ENCODE measurements around the gene ARHGAP40. TPM values are rescaled to one million over a fixed set of nuclear protein-coding genes. Genes with fewer than 3 reads are reported as not detected.

The ARHGAP40 gene
- total and polyA plus RNA-seq, 2 of the 13 experiments (the other 11 are each of a cell fraction or from before 2014, with no cell fraction given), result 0.75 to 2.1 TPM

- no peak for TF ChIP-seq ZNF513 (CRISPR knock-in tag; conservative IDR thresholded peaks at IDR 0.05)
- TF ChIP-seq ZUFSP (CRISPR knock-in tag; IDR thresholded peaks at IDR 0.05; ENCODE audit: borderline replicate concordance), result no peak
- no peak for TF ChIP-seq JDP2 (CRISPR knock-in tag; IDR thresholded peaks at IDR 0.05; ENCODE audit: borderline replicate concordance)
- TF ChIP-seq CBX1 (IDR thresholded peaks at IDR 0.05; ENCODE audit: low read depth), result no peak
- no peak for TF ChIP-seq SIX4 (CRISPR knock-in tag; IDR thresholded peaks at IDR 0.05)
- TF ChIP-seq ZNF850 (CRISPR knock-in tag; conservative IDR thresholded peaks at IDR 0.05), result no peak
- no peak for TF ChIP-seq STAT6 (CRISPR knock-in tag; IDR thresholded peaks at IDR 0.05; ENCODE audit: borderline replicate concordance)
- no peak for TF ChIP-seq ELF4 (CRISPR knock-in tag; IDR thresholded peaks at IDR 0.05; ENCODE audit: borderline replicate concordance)
- TF ChIP-seq ATM (IDR thresholded peaks at IDR 0.05; ENCODE audit: borderline replicate concordance), result no peak
- no peak for TF ChIP-seq SUZ12 (IDR thresholded peaks at IDR 0.05; ENCODE audit: low read depth, low read length)
- 0 out of 2 replicates have a peak, but pooled peaks have one; percentile 26 for TF ChIP-seq ZFYVE20 (CRISPR knock-in tag; IDR thresholded peaks at IDR 0.05; ENCODE audit: borderline replicate concordance, low read depth)
- no peak for TF ChIP-seq KDM5A (IDR thresholded peaks at IDR 0.05; ENCODE audit: borderline replicate concordance, low read length)
- TF ChIP-seq NFIB (CRISPR knock-in tag; IDR thresholded peaks at IDR 0.05; ENCODE audit: borderline replicate concordance), result no peak
- no peak for TF ChIP-seq ZFP36L2 (CRISPR knock-in tag; IDR thresholded peaks at IDR 0.05)
- TF ChIP-seq IRX3 (CRISPR knock-in tag; IDR thresholded peaks at IDR 0.05; ENCODE audit: borderline replicate concordance, low read depth), result no peak
- TF ChIP-seq CC2D1A (CRISPR knock-in tag; IDR thresholded peaks at IDR 0.05), result peak; percentile 58; the same call in 1 of the 2 replicates
- TF ChIP-seq ZNF639 (CRISPR knock-in tag; conservative IDR thresholded peaks at IDR 0.05), result no peak; the same call in 1 of the 2 replicates
- TF ChIP-seq PRMT3 (CRISPR knock-in tag; IDR thresholded peaks at IDR 0.05; ENCODE audit: borderline replicate concordance, low read depth), result no peak
- no peak for TF ChIP-seq ZNF160 (CRISPR knock-in tag; IDR thresholded peaks at IDR 0.05)
- TF ChIP-seq ZNF44 (CRISPR knock-in tag; IDR thresholded peaks at IDR 0.05), result no peak
- TF ChIP-seq ZNF878 (CRISPR knock-in tag; IDR thresholded peaks at IDR 0.05), result no peak
- TF ChIP-seq KDM1A (CRISPR knock-in tag; IDR thresholded peaks at IDR 0.05), result no peak
- TF ChIP-seq ZNF841 (CRISPR knock-in tag; IDR thresholded peaks at IDR 0.05; ENCODE audit: borderline replicate concordance), result no peak
These were observed 44.6 kb downstream of the ARHGAP40 start (continued) for GRCh38 chr20:38645980-38646858.
